Measurements from ENCODE around the gene MGMT. TPM values are rescaled to one million over a fixed set of nuclear protein-coding genes. Genes with fewer than 3 reads are reported as not detected.

The MGMT gene
- total and polyA plus RNA-seq, 2 donors (not counting 3 experiments of a cell fraction or from before 2014, with no cell fraction given) = 15.0 to 15.2 TPM

GRCh38 chr10:129526943-129527342 lies 59.9 kb downstream of the MGMT start:
- POLR2A ChIA-PET = no interaction called here
- no peaks in the 10 kb centered on the region for H3K79me2 ChIP-seq (ENCODE audit: control insufficient read depth, insufficient read depth, low read length)
- CTCF ChIA-PET = no interaction called here
- no peaks in the 10 kb centered on the region for H3K27me3 ChIP-seq (ENCODE audit: control insufficient read depth in 2 of 2, insufficient read depth in 2 of 2, low read length in 2 of 2)
- no peak overlapping the region for H3K4me2 ChIP-seq (ENCODE audit: insufficient read depth, low read length)
- H2AFZ ChIP-seq (ENCODE audit: low read depth, low read length) = no peak overlapping the region
- no peaks in the 10 kb centered on the region for H4K20me1 ChIP-seq (replicated peaks; ENCODE audit: control insufficient read depth, extremely low read depth, insufficient read depth, low read length)
- DNase-seq (ENCODE audit: low read depth, low spot score) (no peak), FAIRE-seq (no peak)
- H3K9me3 ChIP-seq (replicated peaks; ENCODE audit: control insufficient read depth, insufficient read depth, low read length) = no peaks in the 10 kb centered on the region
- no peaks in the 10 kb centered on the region for H3K9me1 ChIP-seq (replicated peaks; ENCODE audit: control insufficient read depth, extremely low read depth, insufficient read depth, low read length)
- H3K9ac ChIP-seq (replicated peaks; ENCODE audit: extremely low read depth, insufficient read depth, low read length) = no peak overlapping the region
- TF ChIP-seq, protein P1, sequence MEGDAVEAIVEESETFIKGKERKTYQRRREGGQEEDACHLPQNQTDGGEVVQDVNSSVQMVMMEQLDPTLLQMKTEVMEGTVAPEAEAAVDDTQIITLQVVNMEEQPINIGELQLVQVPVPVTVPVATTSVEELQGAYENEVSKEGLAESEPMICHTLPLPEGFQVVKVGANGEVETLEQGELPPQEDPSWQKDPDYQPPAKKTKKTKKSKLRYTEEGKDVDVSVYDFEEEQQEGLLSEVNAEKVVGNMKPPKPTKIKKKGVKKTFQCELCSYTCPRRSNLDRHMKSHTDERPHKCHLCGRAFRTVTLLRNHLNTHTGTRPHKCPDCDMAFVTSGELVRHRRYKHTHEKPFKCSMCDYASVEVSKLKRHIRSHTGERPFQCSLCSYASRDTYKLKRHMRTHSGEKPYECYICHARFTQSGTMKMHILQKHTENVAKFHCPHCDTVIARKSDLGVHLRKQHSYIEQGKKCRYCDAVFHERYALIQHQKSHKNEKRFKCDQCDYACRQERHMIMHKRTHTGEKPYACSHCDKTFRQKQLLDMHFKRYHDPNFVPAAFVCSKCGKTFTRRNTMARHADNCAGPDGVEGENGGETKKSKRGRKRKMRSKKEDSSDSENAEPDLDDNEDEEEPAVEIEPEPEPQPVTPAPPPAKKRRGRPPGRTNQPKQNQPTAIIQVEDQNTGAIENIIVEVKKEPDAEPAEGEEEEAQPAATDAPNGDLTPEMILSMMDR (IDR thresholded peaks at IDR 0.05; ENCODE audit: extremely low read depth in 1 of 2, insufficient read depth in 1 of 2, low read depth in 1 of 2, low read length in 2 of 2) = no peak
- TF ChIP-seq FOS (IDR thresholded peaks at IDR 0.05; ENCODE audit: borderline replicate concordance, insufficient read depth, low read length) = no peak
- no peak overlapping the region for H3K4me3 ChIP-seq (replicated peaks in 1 of 3; ENCODE audit: insufficient read depth in 1 of 3, low read depth in 1 of 3, low read length in 3 of 3)
- dilution Hi-C loops (cut with MboI; ENCODE audit: extremely low pct_ligation_motif_present, low sequenced_read_pairs) = no loop called here
- H3K4me1 ChIP-seq (ENCODE audit: control insufficient read depth, extremely low read depth, insufficient read depth, low read length) = no peaks in the 10 kb centered on the region
- intact Hi-C loops (cut with micrococcal nuclease) = no loop called here
- BruUV-seq (replicated peaks) = no TSS peak
- no peaks in the 10 kb centered on the region for H3K36me3 ChIP-seq (ENCODE audit: control insufficient read depth in 2 of 2, extremely low read depth in 1 of 2, insufficient read depth in 2 of 2, low read length in 2 of 2)
- no peak overlapping the region for H3K27ac ChIP-seq (ENCODE audit: insufficient read depth, low read depth, low read length)

- Histone ChIP-seq H3K4me1 (ENCODE audit: control insufficient read depth, extremely low read depth, insufficient read depth, low read length) (no peaks in the 10 kb centered on the region), H2AFZ (ENCODE audit: low read depth, low read length) (no peak overlapping the region), H3K4me2 (ENCODE audit: insufficient read depth, low read length) (no peak overlapping the region), H3K36me3 (ENCODE audit: control insufficient read depth in 2 of 2, extremely low read depth in 1 of 2, insufficient read depth in 2 of 2, low read length in 2 of 2) (no peaks in the 10 kb centered on the region), H3K9ac (replicated peaks; ENCODE audit: extremely low read depth, insufficient read depth, low read length) (no peak overlapping the region), H3K27ac (ENCODE audit: insufficient read depth, low read depth, low read length) (no peak overlapping the region), H4K20me1 (replicated peaks; ENCODE audit: control insufficient read depth, extremely low read depth, insufficient read depth, low read length) (no peaks in the 10 kb centered on the region), H3K27me3 (ENCODE audit: control insufficient read depth in 2 of 2, insufficient read depth in 2 of 2, low read length in 2 of 2) (no peaks in the 10 kb centered on the region), H3K4me3 (replicated peaks in 1 of 3; ENCODE audit: insufficient read depth in 1 of 3, low read depth in 1 of 3, low read length in 3 of 3) (no peak overlapping the region), H3K79me2 (ENCODE audit: control insufficient read depth, insufficient read depth, low read length) (no peaks in the 10 kb centered on the region), H3K9me3 (replicated peaks; ENCODE audit: control insufficient read depth, insufficient read depth, low read length) (no peaks in the 10 kb centered on the region), H3K9me1 (replicated peaks; ENCODE audit: control insufficient read depth, extremely low read depth, insufficient read depth, low read length) (no peaks in the 10 kb centered on the region)
- no TSS peak for BruUV-seq (replicated peaks)
- dilution Hi-C loops (cut with MboI; ENCODE audit: extremely low pct_ligation_motif_present, low sequenced_read_pairs) = no loop called here
- FAIRE-seq (no peak), DNase-seq (ENCODE audit: low read depth, low spot score) (no peak)
- TF ChIP-seq MAX (IDR thresholded peaks at IDR 0.05; ENCODE audit: insufficient read depth, insufficient read length) = no peak
- no peak for TF ChIP-seq FOS (IDR thresholded peaks at IDR 0.05; ENCODE audit: borderline replicate concordance, insufficient read depth, low read length)
- POLR2A ChIA-PET = no interaction called here
- CTCF ChIA-PET = no interaction called here
- intact Hi-C loops (cut with micrococcal nuclease) = no loop called here
These were observed 61.4 kb downstream of the MGMT start for GRCh38 chr10:129528376-129528978.
